ENCODE results near the gene ACTN4. TPM values are rescaled to one million over a fixed set of nuclear protein-coding genes. Genes with fewer than 3 reads are reported as not detected.

Gene ACTN4
- total RNA-seq, 1 donor from 2014 or later: 42.3 TPM

- peaks cover 82 to 87% (median 83%) of the 10 kb centered on the region in 3 donors for H3K4me1 ChIP-seq (ENCODE audit: control insufficient read depth in 3 of 3, insufficient read depth in 3 of 3, low read length in 3 of 3)
- no peaks in the 10 kb centered on the region for H3K27me3 ChIP-seq (ENCODE audit: control insufficient read depth in 3 of 3, insufficient read depth in 3 of 3, low read length in 3 of 3)
- peak overlapping the region; percentile 20 to 35 (median 33) for H3K4me3 ChIP-seq (ENCODE audit: low read length in 3 of 3)
- no peaks in the 10 kb centered on the region for H3K9me3 ChIP-seq (ENCODE audit: control insufficient read depth in 3 of 3, low read length in 3 of 3)
- peaks cover 0 to 2% (median 0%) of the 10 kb centered on the region in 3 donors for H3K36me3 ChIP-seq (ENCODE audit: control insufficient read depth in 3 of 3, insufficient read depth in 3 of 3, low read length in 3 of 3)
- peak overlapping the region; percentile 19 to 81 (median 76) for H3K9ac ChIP-seq (ENCODE audit: low read depth in 1 of 3, low read length in 3 of 3)
- peak overlapping the region; percentile 90 for H3K27ac ChIP-seq (ENCODE audit: low read depth, low read length)
These were observed 36.8 kb downstream of the ACTN4 start for GRCh38 chr19:38684078-38684861.

- Histone ChIP-seq H3K4me3 (ENCODE audit: low read length in 3 of 3) (peak overlapping the region; percentile 14 to 36 (median 28)), H3K27me3 (ENCODE audit: control insufficient read depth in 3 of 3, insufficient read depth in 3 of 3, low read length in 3 of 3) (no peaks in the 10 kb centered on the region), H3K36me3 (ENCODE audit: control insufficient read depth in 3 of 3, insufficient read depth in 3 of 3, low read length in 3 of 3) (peaks cover 0 to under 1% (median 0%) of the 10 kb centered on the region in 3 donors), H3K9ac (ENCODE audit: low read depth in 1 of 3, low read length in 3 of 3) (peak overlapping the region; percentile 36 to 81 (median 60)), H3K4me1 (ENCODE audit: control insufficient read depth in 3 of 3, insufficient read depth in 3 of 3, low read length in 3 of 3) (peaks cover 76 to 83% (median 77%) of the 10 kb centered on the region in 3 donors), H3K27ac (ENCODE audit: low read depth, low read length) (peak overlapping the region; percentile 90), H3K9me3 (ENCODE audit: control insufficient read depth in 3 of 3, low read length in 3 of 3) (no peaks in the 10 kb centered on the region)
These were observed 37.6 kb downstream of the ACTN4 start for GRCh38 chr19:38684862-38685665.

GRCh38 chr19:38685666-38686529, 38.4 kb downstream of the ACTN4 start:
- peaks cover 70 to 83% (median 72%) of the 10 kb centered on the region in 3 donors for H3K4me1 ChIP-seq (ENCODE audit: control insufficient read depth in 3 of 3, insufficient read depth in 3 of 3, low read length in 3 of 3)
- H3K9ac ChIP-seq (ENCODE audit: low read depth in 1 of 3, low read length in 3 of 3): peak overlapping the region; percentile 36 to 81 (median 60)
- peak overlapping the region in 2 of 3 donors; percentile 28 to 36 for H3K4me3 ChIP-seq (ENCODE audit: low read length in 3 of 3)

DNA sequence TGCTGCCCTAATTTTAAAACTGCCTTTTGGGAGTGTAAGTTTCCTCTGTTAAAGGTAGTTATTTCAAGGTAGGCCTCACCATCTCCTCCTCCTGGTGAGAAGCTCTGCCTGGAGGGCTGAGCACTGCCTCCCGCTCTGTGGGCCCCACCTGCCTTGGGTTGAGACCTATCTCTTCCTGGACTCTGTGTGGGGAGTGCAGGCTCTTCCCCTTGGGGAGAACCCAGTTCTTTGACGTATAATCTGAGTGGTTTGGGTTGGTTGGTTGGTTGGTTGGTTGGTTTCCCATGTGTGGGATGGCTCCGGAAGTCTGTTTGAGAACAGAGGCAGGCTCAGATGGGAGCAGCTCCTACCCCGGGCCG, 39.1 kb downstream of the ACTN4 start:
- H3K9me3 ChIP-seq (ENCODE audit: control insufficient read depth in 3 of 3, low read length in 3 of 3): no peaks in the 10 kb centered on the region
- H3K27me3 ChIP-seq (ENCODE audit: control insufficient read depth in 3 of 3, insufficient read depth in 3 of 3, low read length in 3 of 3): no peaks in the 10 kb centered on the region
- no peak overlapping the region for H3K4me3 ChIP-seq (ENCODE audit: low read length in 3 of 3)
- peaks cover 64 to 81% (median 68%) of the 10 kb centered on the region in 3 donors for H3K4me1 ChIP-seq (ENCODE audit: control insufficient read depth in 3 of 3, insufficient read depth in 3 of 3, low read length in 3 of 3)
- H3K27ac ChIP-seq (ENCODE audit: low read depth, low read length): peak overlapping the region; percentile 90
- H3K36me3 ChIP-seq (ENCODE audit: control insufficient read depth in 3 of 3, insufficient read depth in 3 of 3, low read length in 3 of 3): peaks cover 0 to 3% (median 0%) of the 10 kb centered on the region in 3 donors
- peak overlapping the region in 1 of 3 donors; percentile 81 for H3K9ac ChIP-seq (ENCODE audit: low read depth in 1 of 3, low read length in 3 of 3)

More at GRCh38 chr19:38685666-38686529, 38.4 kb downstream of the ACTN4 start:
- H3K36me3 ChIP-seq (ENCODE audit: control insufficient read depth in 3 of 3, insufficient read depth in 3 of 3, low read length in 3 of 3): peaks cover 0 to 3% (median 0%) of the 10 kb centered on the region in 3 donors
- peak overlapping the region; percentile 90 for H3K27ac ChIP-seq (ENCODE audit: low read depth, low read length)
- H3K27me3 ChIP-seq (ENCODE audit: control insufficient read depth in 3 of 3, insufficient read depth in 3 of 3, low read length in 3 of 3): no peaks in the 10 kb centered on the region
- no peaks in the 10 kb centered on the region for H3K9me3 ChIP-seq (ENCODE audit: control insufficient read depth in 3 of 3, low read length in 3 of 3)

DNA sequence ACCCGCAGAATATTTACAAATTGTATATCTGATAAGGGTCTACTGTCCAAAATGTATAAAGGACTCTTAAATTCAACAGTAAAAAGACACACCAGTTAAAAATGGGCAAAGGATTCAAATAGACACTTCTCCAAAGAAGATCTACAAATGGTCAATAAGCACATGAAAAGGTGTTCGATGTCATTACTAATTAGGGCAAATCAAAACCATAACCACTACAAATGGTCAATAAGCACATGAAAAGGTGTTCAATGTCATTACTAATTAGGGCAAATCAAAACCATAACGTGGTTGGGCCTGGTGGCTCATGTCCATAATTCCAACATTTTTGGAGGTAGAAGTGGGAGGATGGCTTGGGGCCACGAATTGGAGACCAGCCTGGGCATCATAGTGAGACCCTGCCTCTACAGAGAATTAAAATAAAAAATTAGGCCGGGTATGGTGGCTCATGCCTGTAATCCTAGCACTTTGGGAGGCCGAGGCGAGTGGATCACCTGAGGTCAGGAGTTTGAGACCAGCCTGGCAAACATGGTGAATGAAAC, 40.5 kb downstream of the ACTN4 start:
- peaks cover 66 to 81% (median 70%) of the 10 kb centered on the region in 3 donors for H3K4me1 ChIP-seq (ENCODE audit: control insufficient read depth in 3 of 3, insufficient read depth in 3 of 3, low read length in 3 of 3)
- H3K27ac ChIP-seq (ENCODE audit: low read depth, low read length): peak overlapping the region; percentile 49
- no peaks in the 10 kb centered on the region for H3K9me3 ChIP-seq (ENCODE audit: control insufficient read depth in 3 of 3, low read length in 3 of 3)
- H3K27me3 ChIP-seq (ENCODE audit: control insufficient read depth in 3 of 3, insufficient read depth in 3 of 3, low read length in 3 of 3): no peaks in the 10 kb centered on the region
- H3K4me3 ChIP-seq (ENCODE audit: low read length in 3 of 3): no peak overlapping the region
- H3K36me3 ChIP-seq (ENCODE audit: control insufficient read depth in 3 of 3, insufficient read depth in 3 of 3, low read length in 3 of 3): peaks cover 0 to 6% (median 0%) of the 10 kb centered on the region in 3 donors
- H3K9ac ChIP-seq (ENCODE audit: low read depth in 1 of 3, low read length in 3 of 3): no peak overlapping the region

- Histone ChIP-seq H3K9me3 (ENCODE audit: control insufficient read depth in 3 of 3, low read length in 3 of 3) (no peaks in the 10 kb centered on the region), H3K4me1 (ENCODE audit: control insufficient read depth in 3 of 3, insufficient read depth in 3 of 3, low read length in 3 of 3) (peaks cover 63 to 80% (median 68%) of the 10 kb centered on the region in 3 donors), H3K27ac (ENCODE audit: low read depth, low read length) (no peak overlapping the region), H3K4me3 (ENCODE audit: low read length in 3 of 3) (no peak overlapping the region), H3K9ac (ENCODE audit: low read depth in 1 of 3, low read length in 3 of 3) (no peak overlapping the region), H3K27me3 (ENCODE audit: control insufficient read depth in 3 of 3, insufficient read depth in 3 of 3, low read length in 3 of 3) (no peaks in the 10 kb centered on the region), H3K36me3 (ENCODE audit: control insufficient read depth in 3 of 3, insufficient read depth in 3 of 3, low read length in 3 of 3) (peaks cover 0 to 6% (median 0%) of the 10 kb centered on the region in 3 donors)
These were observed 42.7 kb downstream of the ACTN4 start for GRCh38 chr19:38690146-38690545.

GRCh38 chr19:38690832-38691231, 43.4 kb downstream of the ACTN4 start:
- peaks cover 63 to 80% (median 68%) of the 10 kb centered on the region in 3 donors for H3K4me1 ChIP-seq (ENCODE audit: control insufficient read depth in 3 of 3, insufficient read depth in 3 of 3, low read length in 3 of 3)
- no peak overlapping the region for H3K9ac ChIP-seq (ENCODE audit: low read depth in 1 of 3, low read length in 3 of 3)

GRCh38 chr19:38691938-38692457, 44.5 kb downstream of the ACTN4 start:
- peaks cover 0 to 14% (median 0%) of the 10 kb centered on the region in 3 donors for H3K36me3 ChIP-seq (ENCODE audit: control insufficient read depth in 3 of 3, insufficient read depth in 3 of 3, low read length in 3 of 3)
- peaks cover 64 to 82% (median 71%) of the 10 kb centered on the region in 3 donors for H3K4me1 ChIP-seq (ENCODE audit: control insufficient read depth in 3 of 3, insufficient read depth in 3 of 3, low read length in 3 of 3)
- H3K4me3 ChIP-seq (ENCODE audit: low read length in 3 of 3): peak overlapping the region in 1 of 3 donors; percentile 45
- peak overlapping the region; percentile 72 for H3K27ac ChIP-seq (ENCODE audit: low read depth, low read length)
- H3K9ac ChIP-seq (ENCODE audit: low read depth in 1 of 3, low read length in 3 of 3): peak overlapping the region; percentile 20 to 75 (median 69)
- H3K27me3 ChIP-seq (ENCODE audit: control insufficient read depth in 3 of 3, insufficient read depth in 3 of 3, low read length in 3 of 3): no peaks in the 10 kb centered on the region
- H3K9me3 ChIP-seq (ENCODE audit: control insufficient read depth in 3 of 3, low read length in 3 of 3): no peaks in the 10 kb centered on the region

More at GRCh38 chr19:38690832-38691231, 43.4 kb downstream of the ACTN4 start:
- Histone ChIP-seq H3K27me3 (ENCODE audit: control insufficient read depth in 3 of 3, insufficient read depth in 3 of 3, low read length in 3 of 3) (no peaks in the 10 kb centered on the region), H3K36me3 (ENCODE audit: control insufficient read depth in 3 of 3, insufficient read depth in 3 of 3, low read length in 3 of 3) (peaks cover 0 to 8% (median 0%) of the 10 kb centered on the region in 3 donors), H3K9me3 (ENCODE audit: control insufficient read depth in 3 of 3, low read length in 3 of 3) (no peaks in the 10 kb centered on the region), H3K4me3 (ENCODE audit: low read length in 3 of 3) (no peak overlapping the region), H3K27ac (ENCODE audit: low read depth, low read length) (peak overlapping the region; percentile 72)

Data from skeletal muscle tissue (tissue), 4 donors.